ENCODE data around the gene FOXP1.

DNA sequence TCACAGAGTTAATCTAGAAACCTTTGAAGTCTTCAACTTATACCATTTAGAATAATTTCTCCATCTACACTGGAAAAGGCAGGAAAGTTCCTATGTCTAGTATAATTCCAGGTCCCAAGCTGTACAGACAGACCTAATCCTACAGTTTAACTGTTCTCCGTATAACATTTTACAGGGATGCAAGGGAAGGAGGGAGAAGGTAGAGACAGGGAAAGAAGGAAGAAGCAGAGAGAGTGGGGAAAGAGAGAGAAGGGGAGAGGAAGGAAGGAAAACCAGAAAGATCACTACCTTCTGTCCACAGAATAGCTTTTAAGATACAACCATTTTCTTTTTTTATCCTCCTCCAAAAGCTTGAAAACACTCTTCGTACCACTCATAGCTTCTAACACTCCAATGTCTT is 185.8 kb downstream of the FOXP1 start:
- TF ChIP-seq TFAM (CRISPR knock-in tag; conservative IDR thresholded peaks at IDR 0.05) = no peak
- TF ChIP-seq LEF1 (IDR thresholded peaks at IDR 0.05) = no peak
- TF ChIP-seq, protein P1, sequence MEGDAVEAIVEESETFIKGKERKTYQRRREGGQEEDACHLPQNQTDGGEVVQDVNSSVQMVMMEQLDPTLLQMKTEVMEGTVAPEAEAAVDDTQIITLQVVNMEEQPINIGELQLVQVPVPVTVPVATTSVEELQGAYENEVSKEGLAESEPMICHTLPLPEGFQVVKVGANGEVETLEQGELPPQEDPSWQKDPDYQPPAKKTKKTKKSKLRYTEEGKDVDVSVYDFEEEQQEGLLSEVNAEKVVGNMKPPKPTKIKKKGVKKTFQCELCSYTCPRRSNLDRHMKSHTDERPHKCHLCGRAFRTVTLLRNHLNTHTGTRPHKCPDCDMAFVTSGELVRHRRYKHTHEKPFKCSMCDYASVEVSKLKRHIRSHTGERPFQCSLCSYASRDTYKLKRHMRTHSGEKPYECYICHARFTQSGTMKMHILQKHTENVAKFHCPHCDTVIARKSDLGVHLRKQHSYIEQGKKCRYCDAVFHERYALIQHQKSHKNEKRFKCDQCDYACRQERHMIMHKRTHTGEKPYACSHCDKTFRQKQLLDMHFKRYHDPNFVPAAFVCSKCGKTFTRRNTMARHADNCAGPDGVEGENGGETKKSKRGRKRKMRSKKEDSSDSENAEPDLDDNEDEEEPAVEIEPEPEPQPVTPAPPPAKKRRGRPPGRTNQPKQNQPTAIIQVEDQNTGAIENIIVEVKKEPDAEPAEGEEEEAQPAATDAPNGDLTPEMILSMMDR (IDR thresholded peaks at IDR 0.05 in 2 of 3, conservative IDR thresholded peaks at IDR 0.05 in 1 of 3; ENCODE audit: insufficient read depth in 2 of 3, low read depth in 1 of 3, low read length in 3 of 3) = no peak
- no peak for TF ChIP-seq BRCA1 (IDR thresholded peaks at IDR 0.05)
- TF ChIP-seq BRCA1 (CRISPR knock-in tag; IDR thresholded peaks at IDR 0.05) = no peak
- no peak for TF ChIP-seq BHLHE40 (IDR thresholded peaks at IDR 0.05; ENCODE audit: low read length)
- TF ChIP-seq, protein P2, sequence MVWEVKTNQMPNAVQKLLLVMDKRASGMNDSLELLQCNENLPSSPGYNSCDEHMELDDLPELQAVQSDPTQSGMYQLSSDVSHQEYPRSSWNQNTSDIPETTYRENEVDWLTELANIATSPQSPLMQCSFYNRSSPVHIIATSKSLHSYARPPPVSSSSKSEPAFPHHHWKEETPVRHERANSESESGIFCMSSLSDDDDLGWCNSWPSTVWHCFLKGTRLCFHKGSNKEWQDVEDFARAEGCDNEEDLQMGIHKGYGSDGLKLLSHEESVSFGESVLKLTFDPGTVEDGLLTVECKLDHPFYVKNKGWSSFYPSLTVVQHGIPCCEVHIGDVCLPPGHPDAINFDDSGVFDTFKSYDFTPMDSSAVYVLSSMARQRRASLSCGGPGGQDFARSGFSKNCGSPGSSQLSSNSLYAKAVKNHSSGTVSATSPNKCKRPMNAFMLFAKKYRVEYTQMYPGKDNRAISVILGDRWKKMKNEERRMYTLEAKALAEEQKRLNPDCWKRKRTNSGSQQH (CRISPR knock-in tag; IDR thresholded peaks at IDR 0.05) = no peak
- no peak for TF ChIP-seq ZNF561 (CRISPR knock-in tag; conservative IDR thresholded peaks at IDR 0.05)
- TF ChIP-seq ZFP1 (CRISPR knock-in tag; IDR thresholded peaks at IDR 0.05) = no peak
- TF ChIP-seq E2F4 (CRISPR knock-in tag; IDR thresholded peaks at IDR 0.05; ENCODE audit: low read depth) = no peak
- no peak for TF ChIP-seq POLR2A (conservative IDR thresholded peaks at IDR 0.05)
